GM19193 (cell line): Measurements from ENCODE around the gene PTPRB.

Experiments used
- POLR2A ChIP-seq: IDR thresholded peaks from 4 replicates; pipeline ENCODE4 v1.6.1; 2011; ENCODE audit not compliant: insufficient read depth, insufficient read length; ENCODE audit errors: extremely low read depth

The PTPRB gene

GRCh38 chr12:70619471-70620152 lies 17.6 kb downstream of the PTPRB start:
- TF ChIP-seq POLR2A: no peak

- TF ChIP-seq POLR2A: no peak
Measured at GRCh38 chr12:70618371-70618770, 18.9 kb downstream of the PTPRB start.

GRCh38 chr12:70617450-70617849 lies 19.8 kb downstream of the PTPRB start:
- no peak for TF ChIP-seq POLR2A

GRCh38 chr12:70615174-70615866 lies 21.9 kb downstream of the PTPRB start:
- no peak for TF ChIP-seq POLR2A

- TF ChIP-seq POLR2A: no peak
Measured at GRCh38 chr12:70609739-70610491, 27.3 kb downstream of the PTPRB start.

GRCh38 chr12:70609203-70609602 lies 28.0 kb downstream of the PTPRB start:
- TF ChIP-seq POLR2A: no peak

GRCh38 chr12:70608184-70608583 lies 29.0 kb downstream of the PTPRB start:
- TF ChIP-seq POLR2A: no peak

GRCh38 chr12:70607107-70607506 lies 30.1 kb downstream of the PTPRB start:
- TF ChIP-seq POLR2A: no peak

GRCh38 chr12:70605976-70606375 lies 31.3 kb downstream of the PTPRB start:
- no peak for TF ChIP-seq POLR2A

GRCh38 chr12:70604662-70605061 lies 32.6 kb downstream of the PTPRB start:
- no peak for TF ChIP-seq POLR2A

GRCh38 chr12:70603044-70603443 lies 34.2 kb downstream of the PTPRB start:
- no peak for TF ChIP-seq POLR2A

GRCh38 chr12:70598467-70599193 lies 38.6 kb downstream of the PTPRB start:
- no peak for TF ChIP-seq POLR2A

GRCh38 chr12:70592664-70593063 lies 44.6 kb downstream of the PTPRB start:
- no peak for TF ChIP-seq POLR2A

GRCh38 chr12:70590549-70591226 lies 46.5 kb downstream of the PTPRB start:
- TF ChIP-seq POLR2A: no peak
